DND-41 (cell line): ENCODE results near the gene SNRPA1.

Experiments
- EZH2 ChIP-seq: IDR thresholded peaks from 3 replicates; pipeline ENCODE4 v1.6.1; 2012; ENCODE audit warnings: borderline replicate concordance, low read depth, mild to moderate bottlenecking, moderate library complexity, low read length, inconsistent platforms; ENCODE audit not compliant: severe bottlenecking
- TF ChIP-seq, protein P1 (sequence below): IDR thresholded peaks from 2 replicates; pipeline ENCODE4 v1.5.1; 2012; ENCODE audit warnings: borderline replicate concordance, low read length, moderate library complexity, mild to moderate bottlenecking; ENCODE audit not compliant: poor library complexity, severe bottlenecking; ENCODE audit errors: extremely low read depth

GRCh38 chr15:101269479-101270223 lies 25.4 kb downstream of the SNRPA1 start:
- TF ChIP-seq, protein P1, sequence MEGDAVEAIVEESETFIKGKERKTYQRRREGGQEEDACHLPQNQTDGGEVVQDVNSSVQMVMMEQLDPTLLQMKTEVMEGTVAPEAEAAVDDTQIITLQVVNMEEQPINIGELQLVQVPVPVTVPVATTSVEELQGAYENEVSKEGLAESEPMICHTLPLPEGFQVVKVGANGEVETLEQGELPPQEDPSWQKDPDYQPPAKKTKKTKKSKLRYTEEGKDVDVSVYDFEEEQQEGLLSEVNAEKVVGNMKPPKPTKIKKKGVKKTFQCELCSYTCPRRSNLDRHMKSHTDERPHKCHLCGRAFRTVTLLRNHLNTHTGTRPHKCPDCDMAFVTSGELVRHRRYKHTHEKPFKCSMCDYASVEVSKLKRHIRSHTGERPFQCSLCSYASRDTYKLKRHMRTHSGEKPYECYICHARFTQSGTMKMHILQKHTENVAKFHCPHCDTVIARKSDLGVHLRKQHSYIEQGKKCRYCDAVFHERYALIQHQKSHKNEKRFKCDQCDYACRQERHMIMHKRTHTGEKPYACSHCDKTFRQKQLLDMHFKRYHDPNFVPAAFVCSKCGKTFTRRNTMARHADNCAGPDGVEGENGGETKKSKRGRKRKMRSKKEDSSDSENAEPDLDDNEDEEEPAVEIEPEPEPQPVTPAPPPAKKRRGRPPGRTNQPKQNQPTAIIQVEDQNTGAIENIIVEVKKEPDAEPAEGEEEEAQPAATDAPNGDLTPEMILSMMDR: peak; percentile 49
- no peak for TF ChIP-seq EZH2
